22Rv1 (cell line): ENCODE data around the gene LGI2.

Experiments
- H3K27ac ChIP-seq: fragments of 450-650 bp; 2 replicates; pipeline ENCODE4 v1.5.1; 2017
- ZFX ChIP-seq: fragments of 450-650 bp; IDR thresholded peaks from 2 replicates; pipeline ENCODE4 v1.6.1; 2017; ENCODE audit warnings: antibody characterized with exemption, borderline replicate concordance
- TF ChIP-seq, protein P1 (sequence below): fragments of 450-650 bp; IDR thresholded peaks from 2 replicates; pipeline ENCODE4 v1.5.1; 2017; ENCODE audit warnings: mild to moderate bottlenecking

LGI2 gene

DNA sequence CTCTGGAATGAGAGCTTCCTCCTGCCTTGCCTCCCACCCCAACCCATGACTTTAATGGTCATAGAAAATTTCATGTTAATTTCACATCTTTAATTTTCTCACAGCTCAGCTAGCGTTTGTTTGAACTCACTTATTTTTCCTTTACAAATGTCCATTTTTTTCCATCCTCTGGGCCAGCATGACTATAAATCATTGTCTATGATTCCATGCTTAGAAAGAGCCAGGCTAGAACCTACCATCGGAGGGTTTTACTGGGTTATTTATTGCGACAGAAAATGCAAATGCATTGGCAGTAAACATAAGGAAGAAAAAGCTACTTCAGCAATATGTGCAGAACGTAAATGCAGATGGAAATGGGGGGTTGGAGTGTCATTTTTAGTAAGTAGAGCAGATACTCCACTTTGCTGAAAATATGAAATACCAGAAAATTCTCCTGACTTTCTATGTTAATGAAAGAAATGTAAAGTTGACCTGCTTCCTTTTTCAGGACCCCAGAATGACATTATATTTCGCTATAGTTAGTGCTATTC, 37.1 kb downstream of the LGI2 start:
- no peak overlapping the region for H3K27ac ChIP-seq
- TF ChIP-seq ZFX, result no peak
- TF ChIP-seq, protein P1, sequence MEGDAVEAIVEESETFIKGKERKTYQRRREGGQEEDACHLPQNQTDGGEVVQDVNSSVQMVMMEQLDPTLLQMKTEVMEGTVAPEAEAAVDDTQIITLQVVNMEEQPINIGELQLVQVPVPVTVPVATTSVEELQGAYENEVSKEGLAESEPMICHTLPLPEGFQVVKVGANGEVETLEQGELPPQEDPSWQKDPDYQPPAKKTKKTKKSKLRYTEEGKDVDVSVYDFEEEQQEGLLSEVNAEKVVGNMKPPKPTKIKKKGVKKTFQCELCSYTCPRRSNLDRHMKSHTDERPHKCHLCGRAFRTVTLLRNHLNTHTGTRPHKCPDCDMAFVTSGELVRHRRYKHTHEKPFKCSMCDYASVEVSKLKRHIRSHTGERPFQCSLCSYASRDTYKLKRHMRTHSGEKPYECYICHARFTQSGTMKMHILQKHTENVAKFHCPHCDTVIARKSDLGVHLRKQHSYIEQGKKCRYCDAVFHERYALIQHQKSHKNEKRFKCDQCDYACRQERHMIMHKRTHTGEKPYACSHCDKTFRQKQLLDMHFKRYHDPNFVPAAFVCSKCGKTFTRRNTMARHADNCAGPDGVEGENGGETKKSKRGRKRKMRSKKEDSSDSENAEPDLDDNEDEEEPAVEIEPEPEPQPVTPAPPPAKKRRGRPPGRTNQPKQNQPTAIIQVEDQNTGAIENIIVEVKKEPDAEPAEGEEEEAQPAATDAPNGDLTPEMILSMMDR, result no peak

DNA sequence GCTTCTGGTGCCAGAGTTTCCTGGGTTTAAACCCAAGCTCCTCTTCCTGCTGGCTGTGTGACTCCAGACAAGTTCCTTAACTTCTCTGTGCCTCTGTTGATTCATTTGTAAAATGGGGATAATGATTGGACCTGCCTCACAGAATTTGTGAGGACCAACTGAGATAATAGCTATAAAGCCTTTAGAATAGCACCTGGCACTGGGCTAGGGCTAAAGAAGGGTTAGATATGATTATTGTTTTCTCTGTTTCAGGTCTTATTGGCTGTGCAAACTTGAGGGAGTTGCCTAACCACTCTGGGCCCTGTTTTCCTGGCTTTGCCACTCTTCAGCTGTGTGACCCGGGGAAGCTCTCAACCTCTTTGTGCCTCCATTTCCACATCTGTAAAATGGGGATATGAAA, 37.8 kb downstream of the LGI2 start:
- TF ChIP-seq, protein P1, result no peak
- no peak for TF ChIP-seq ZFX
- no peak overlapping the region for H3K27ac ChIP-seq

DNA sequence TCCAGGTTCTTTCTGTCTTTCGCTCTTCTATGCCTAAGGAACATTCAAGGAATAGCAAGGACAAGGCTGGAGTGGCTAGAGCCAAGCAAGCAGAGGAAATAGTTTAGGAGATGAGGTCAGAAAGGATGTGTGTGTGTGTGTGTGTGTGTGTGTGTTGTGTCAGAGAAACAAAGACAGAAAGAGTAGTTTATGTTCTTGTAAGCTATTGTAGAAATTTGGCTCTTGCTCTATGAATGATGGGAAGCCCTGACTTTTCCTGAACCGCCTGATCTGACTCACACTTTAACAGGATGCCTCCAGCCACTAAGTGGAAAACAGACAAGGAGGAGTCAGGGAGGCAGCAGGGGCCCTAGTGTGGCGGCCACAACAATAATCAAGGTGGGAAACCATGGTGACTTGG, 39.7 kb downstream of the LGI2 start:
- TF ChIP-seq ZFX, result no peak
- TF ChIP-seq, protein P1, result no peak

DNA sequence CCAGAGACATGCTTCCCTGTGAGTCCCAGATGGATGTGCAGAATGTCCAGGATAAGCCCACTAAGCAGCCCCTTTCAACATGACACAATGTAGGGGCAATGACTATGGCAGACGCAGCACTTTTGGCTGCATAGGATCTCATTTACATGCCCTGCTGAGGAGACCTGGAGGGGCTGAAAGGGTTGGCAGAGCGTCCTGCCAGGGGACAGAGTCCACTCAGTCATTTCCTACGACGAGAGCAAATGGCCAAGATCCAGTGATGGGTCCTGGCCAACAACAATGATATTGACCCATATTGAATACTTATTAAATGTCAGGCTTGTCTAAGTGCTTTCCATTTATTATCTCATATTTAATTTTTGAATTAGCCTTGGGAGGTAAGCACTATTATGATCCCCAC, 41.4 kb downstream of the LGI2 start:
- no peak for TF ChIP-seq ZFX
- TF ChIP-seq, protein P1, result no peak
- H3K27ac ChIP-seq, result no peak overlapping the region

More for the DNA sequence above, 39.7 kb downstream of the LGI2 start:
- H3K27ac ChIP-seq, result no peak overlapping the region

DNA sequence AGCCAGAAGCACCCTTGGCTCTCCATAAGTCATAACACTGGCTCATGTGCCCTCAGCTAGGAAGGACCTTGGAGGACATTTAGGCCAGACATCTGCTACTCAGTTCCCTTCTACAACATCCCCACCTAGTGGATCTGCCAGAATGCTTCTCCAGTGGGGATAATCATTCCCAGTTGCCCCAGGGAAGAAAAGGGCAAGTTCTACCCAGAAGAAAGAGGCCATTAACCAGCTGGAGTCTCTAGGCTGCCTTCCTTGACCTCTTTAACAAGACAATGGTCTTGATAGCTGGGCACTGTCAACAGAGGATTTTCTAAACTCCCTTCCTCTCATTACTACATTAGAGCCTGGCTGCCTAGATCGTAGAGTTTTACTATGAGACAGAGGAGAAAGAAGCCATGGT, 42.0 kb downstream of the LGI2 start:
- H3K27ac ChIP-seq, result no peak overlapping the region
- TF ChIP-seq, protein P1, result peak; percentile 59
- TF ChIP-seq ZFX, result no peak

DNA sequence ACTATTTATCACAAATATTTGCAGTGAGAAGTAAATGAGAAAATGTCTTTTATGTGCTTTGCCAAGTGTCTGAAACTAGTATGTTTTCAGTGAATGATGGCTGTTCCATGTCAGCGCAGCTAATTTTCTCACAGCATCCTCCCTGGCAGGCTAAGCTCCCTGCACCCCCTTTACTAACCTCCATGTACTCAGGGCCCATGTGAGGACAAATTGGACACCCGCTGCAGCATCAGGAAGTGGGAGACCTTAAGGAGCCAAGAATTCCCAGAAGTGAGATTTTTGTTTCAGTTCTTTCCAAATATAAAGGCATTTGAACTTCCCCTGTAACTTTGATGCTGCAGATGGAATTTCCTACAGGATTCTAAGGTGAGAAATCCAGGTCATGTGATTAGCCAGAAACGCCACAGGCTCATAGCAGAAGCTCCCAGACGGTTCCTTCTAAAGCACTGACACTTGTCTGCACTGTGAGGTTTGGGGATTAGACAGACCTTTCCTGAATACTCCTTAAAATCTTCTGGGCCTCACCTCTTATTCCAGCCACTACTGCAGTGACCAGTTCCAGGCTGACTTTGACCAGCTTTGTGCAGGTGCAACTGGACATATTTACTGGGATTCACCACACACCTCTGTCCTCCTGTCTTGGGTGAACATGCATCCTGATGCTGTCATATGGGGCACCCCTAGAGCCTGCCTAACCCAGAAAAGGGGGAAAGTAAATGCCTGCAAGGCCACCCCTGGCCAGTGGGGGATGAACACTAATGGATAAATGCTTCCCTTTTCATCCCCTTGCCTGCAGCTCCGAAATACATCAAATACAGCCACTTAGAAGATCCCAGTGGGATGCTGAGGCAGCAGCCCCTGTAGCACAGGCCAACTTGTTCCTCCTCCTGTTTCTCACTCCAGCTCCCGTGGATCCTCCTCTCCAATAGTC, 45.9 kb downstream of the LGI2 start:
- TF ChIP-seq, protein P1, result no peak
- TF ChIP-seq ZFX, result no peak
- no peak overlapping the region for H3K27ac ChIP-seq

DNA sequence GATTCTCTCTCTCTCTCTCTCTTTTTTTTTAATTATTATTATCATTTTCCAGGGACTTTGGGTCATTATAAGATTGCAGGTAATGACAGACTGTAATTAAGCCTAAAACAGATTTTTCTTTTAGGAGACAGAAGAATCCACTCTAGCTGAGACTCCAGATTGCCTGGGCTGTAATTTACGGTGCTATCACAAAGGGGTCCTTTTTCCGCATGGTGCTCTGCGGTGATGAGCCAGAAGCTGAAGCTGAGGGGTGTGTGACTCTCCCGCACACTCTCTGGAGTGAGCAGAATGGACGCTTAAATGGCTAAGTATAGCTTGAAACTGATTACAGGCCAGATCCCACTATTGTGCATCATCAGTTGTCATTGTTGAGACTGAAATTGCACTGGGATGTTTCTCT, 50.0 kb downstream of the LGI2 start:
- H3K27ac ChIP-seq, result no peak overlapping the region

More for the DNA sequence above, 50.0 kb downstream of the LGI2 start:
- TF ChIP-seq ZFX, result no peak
- TF ChIP-seq, protein P1, result no peak
